Measurements from ENCODE around the gene YWHAG.

YWHAG gene

GRCh38 chr7:76328389-76328788, 30.4 kb downstream of the YWHAG start:
- no peak for DNase-seq (ENCODE audit: low read depth)
- TF ChIP-seq, protein P1, sequence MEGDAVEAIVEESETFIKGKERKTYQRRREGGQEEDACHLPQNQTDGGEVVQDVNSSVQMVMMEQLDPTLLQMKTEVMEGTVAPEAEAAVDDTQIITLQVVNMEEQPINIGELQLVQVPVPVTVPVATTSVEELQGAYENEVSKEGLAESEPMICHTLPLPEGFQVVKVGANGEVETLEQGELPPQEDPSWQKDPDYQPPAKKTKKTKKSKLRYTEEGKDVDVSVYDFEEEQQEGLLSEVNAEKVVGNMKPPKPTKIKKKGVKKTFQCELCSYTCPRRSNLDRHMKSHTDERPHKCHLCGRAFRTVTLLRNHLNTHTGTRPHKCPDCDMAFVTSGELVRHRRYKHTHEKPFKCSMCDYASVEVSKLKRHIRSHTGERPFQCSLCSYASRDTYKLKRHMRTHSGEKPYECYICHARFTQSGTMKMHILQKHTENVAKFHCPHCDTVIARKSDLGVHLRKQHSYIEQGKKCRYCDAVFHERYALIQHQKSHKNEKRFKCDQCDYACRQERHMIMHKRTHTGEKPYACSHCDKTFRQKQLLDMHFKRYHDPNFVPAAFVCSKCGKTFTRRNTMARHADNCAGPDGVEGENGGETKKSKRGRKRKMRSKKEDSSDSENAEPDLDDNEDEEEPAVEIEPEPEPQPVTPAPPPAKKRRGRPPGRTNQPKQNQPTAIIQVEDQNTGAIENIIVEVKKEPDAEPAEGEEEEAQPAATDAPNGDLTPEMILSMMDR (IDR thresholded peaks at IDR 0.05; ENCODE audit: low read depth, low read length, missing control alignments), result no peak
- in situ Hi-C loops (cut with HindIII; ENCODE audit: low sequenced_read_pairs), result no loop called here
- H3K4me3 ChIP-seq (ENCODE audit: low read depth, low read length), result no peak overlapping the region

GRCh38 chr7:76327610-76328009, 31.2 kb downstream of the YWHAG start:
- TF ChIP-seq, protein P1 (IDR thresholded peaks at IDR 0.05; ENCODE audit: low read depth, low read length, missing control alignments), result no peak
- no peak for DNase-seq (ENCODE audit: low read depth)
- in situ Hi-C loops (cut with HindIII; ENCODE audit: low sequenced_read_pairs), result no loop called here
- no peak overlapping the region for H3K4me3 ChIP-seq (ENCODE audit: low read depth, low read length)

GRCh38 chr7:76326646-76327233, 32.1 kb downstream of the YWHAG start:
- DNase-seq (ENCODE audit: low read depth), result no peak
- in situ Hi-C loops (cut with HindIII; ENCODE audit: low sequenced_read_pairs), result no loop called here

GRCh38 chr7:76325811-76326210, 33.0 kb downstream of the YWHAG start:
- in situ Hi-C loops (cut with HindIII; ENCODE audit: low sequenced_read_pairs), result no loop called here
- DNase-seq (ENCODE audit: low read depth), result no peak
- H3K4me3 ChIP-seq (ENCODE audit: low read depth, low read length), result no peak overlapping the region
- TF ChIP-seq, protein P1 (IDR thresholded peaks at IDR 0.05; ENCODE audit: low read depth, low read length, missing control alignments), result no peak

More at GRCh38 chr7:76326646-76327233, 32.1 kb downstream of the YWHAG start:
- no peak overlapping the region for H3K4me3 ChIP-seq (ENCODE audit: low read depth, low read length)
- TF ChIP-seq, protein P1 (IDR thresholded peaks at IDR 0.05; ENCODE audit: low read depth, low read length, missing control alignments), result no peak

- no peak for DNase-seq (ENCODE audit: low read depth)
- H3K4me3 ChIP-seq (ENCODE audit: low read depth, low read length), result no peak overlapping the region
- TF ChIP-seq, protein P1 (IDR thresholded peaks at IDR 0.05; ENCODE audit: low read depth, low read length, missing control alignments), result no peak
- in situ Hi-C loops (cut with HindIII; ENCODE audit: low sequenced_read_pairs), result no loop called here
These were observed 33.7 kb downstream of the YWHAG start for GRCh38 chr7:76325092-76325491.

- peak overlapping the region; percentile 84 for H3K4me3 ChIP-seq (ENCODE audit: low read depth, low read length)
- in situ Hi-C loops (cut with HindIII; ENCODE audit: low sequenced_read_pairs), result no loop called here
- peak; percentile 65 for DNase-seq (ENCODE audit: low read depth)
- TF ChIP-seq, protein P1 (IDR thresholded peaks at IDR 0.05; ENCODE audit: low read depth, low read length, missing control alignments), result peak; percentile 41
These were observed 40.1 kb downstream of the YWHAG start for GRCh38 chr7:76318488-76319353.

All from astrocyte of the cerebellum (primary cell).